OCI-LY7 (cell line): ENCODE results near the gene TMEM259. TPM values are rescaled to one million over a fixed set of nuclear protein-coding genes. Genes with fewer than 3 reads are reported as not detected.

Source experiments
- BruUV-seq: library from RNA; stranded (reverse); fragments of 400-500 nt; replicated peaks from 2 replicates; lab custom pipeline; 2021; lab: Mats Ljungman, UMichigan
- CTCF ChIA-PET: fragments of 300-600 bp; sonication (Branson Sonifier 250); formaldehyde crosslinking; loops from one replicate; lab custom pipeline; 2022; ENCODE audit warnings: antibody characterized with exemption; ENCODE audit not compliant: unreplicated experiment; lab: Charles Lee
- POLR2A ChIA-PET: fragments of 300-600 bp; sonication (Branson Sonifier 250); formaldehyde crosslinking; loops from one replicate; lab custom pipeline; 2022; ENCODE audit warnings: antibody characterized with exemption; lab: Charles Lee
- DNase-seq: peaks from one replicate; pipeline ENCODE4 v3.0.0-alpha.2; 2015; ENCODE audit warnings: low spot score
- H2AFZ ChIP-seq: fragments of 200-600 bp; sonication (generic), shearing (Covaris generic); 2 replicates; pipeline ENCODE4 v1.6.1; 2014; ENCODE audit warnings: mild to moderate bottlenecking, antibody characterized with exemption, low read length, moderate library complexity
- H3K27ac ChIP-seq: fragments of 200-600 bp; sonication (generic); 2 replicates; pipeline ENCODE4 v1.5.1; 2014; ENCODE audit warnings: mixed run types, low read depth, mild to moderate bottlenecking, moderate library complexity, low read length, inconsistent platforms; ENCODE audit not compliant: poor library complexity, severe bottlenecking
- H3K36me3 ChIP-seq: fragments of 200-600 bp; sonication (generic); 2 replicates; pipeline ENCODE4 v1.6.1; 2014; ENCODE audit warnings: mild to moderate bottlenecking, antibody characterized with exemption, low read length, moderate library complexity, mixed read lengths; ENCODE audit not compliant: insufficient read depth
- H3K4me1 ChIP-seq: fragments of 200-600 bp; sonication (generic); 2 replicates; pipeline ENCODE4 v1.5.1; 2014; ENCODE audit warnings: mild to moderate bottlenecking, low read length; ENCODE audit not compliant: insufficient read depth, poor library complexity, severe bottlenecking
- H3K4me2 ChIP-seq: fragments of 200-600 bp; sonication (generic); 2 replicates; pipeline ENCODE4 v1.6.1; 2014; ENCODE audit warnings: mild to moderate bottlenecking, low read length
- H3K4me3 ChIP-seq: fragments of 200-600 bp; sonication (generic); 2 replicates; pipeline ENCODE4 v1.5.1; 2014; ENCODE audit warnings: mild to moderate bottlenecking, low read depth, low read length; ENCODE audit not compliant: poor library complexity, severe bottlenecking
- H3K79me2 ChIP-seq: fragments of 200-600 bp; sonication (generic); 2 replicates; pipeline ENCODE4 v1.6.1; 2016; ENCODE audit warnings: low read depth, mild to moderate bottlenecking, low read length, moderate library complexity, mixed read lengths; ENCODE audit not compliant: insufficient read depth
- H3K9me2 ChIP-seq: fragments of 200-600 bp; sonication (generic); 2 replicates; pipeline ENCODE4 v1.6.1; 2016; ENCODE audit warnings: mild to moderate bottlenecking, low read length, mixed read lengths; ENCODE audit not compliant: insufficient read depth
- H3K9me3 ChIP-seq: fragments of 200-600 bp; sonication (generic); 2 replicates; pipeline ENCODE4 v1.6.1; 2014; ENCODE audit warnings: mild to moderate bottlenecking, mixed run types, low read length, mixed read lengths
- H4K20me1 ChIP-seq: fragments of 200-600 bp; sonication (generic); 2 replicates; pipeline ENCODE4 v1.6.1; 2014; ENCODE audit warnings: mild to moderate bottlenecking, antibody characterized with exemption, low read length, moderate library complexity, mixed read lengths; ENCODE audit not compliant: insufficient read depth
- CTCF ChIP-seq: fragments of 200-600 bp; sonication (generic); conservative IDR thresholded peaks from 2 replicates; pipeline ENCODE4 v1.5.1; 2014; ENCODE audit warnings: mild to moderate bottlenecking, antibody characterized with exemption, low read length, moderate library complexity, mixed read lengths
- EZH2phosphoT487 ChIP-seq: fragments of 200-600 bp; sonication (generic); IDR thresholded peaks from 2 replicates; pipeline ENCODE4 v1.6.1; 2018; ENCODE audit warnings: low read depth, borderline replicate concordance, mild to moderate bottlenecking, mixed run types, antibody characterized with exemption, low read length, moderate library complexity, mixed read lengths
- intact Hi-C: fragments of 100-400 bp; cut with micrococcal nuclease; formaldehyde crosslinking; loops from one replicate; pipeline ENCODE4 v1.10.0; 2022; ENCODE audit not compliant: unreplicated experiment
- total RNA-seq, 2 experiments: library from RNA; depleted of rRNA in 1 of 2; stranded (reverse); fragments of >200 nt in 1 of 2; shearing (Covaris generic) in 1 of 2; gene quantifications; 2 replicates each; pipeline ENCODE4 v1.2.3, GENCODE V29; 2014 to 2022

The TMEM259 gene
- total RNA-seq, 2 experiments from 2014 or later, result 169 to 195 TPM

DNA sequence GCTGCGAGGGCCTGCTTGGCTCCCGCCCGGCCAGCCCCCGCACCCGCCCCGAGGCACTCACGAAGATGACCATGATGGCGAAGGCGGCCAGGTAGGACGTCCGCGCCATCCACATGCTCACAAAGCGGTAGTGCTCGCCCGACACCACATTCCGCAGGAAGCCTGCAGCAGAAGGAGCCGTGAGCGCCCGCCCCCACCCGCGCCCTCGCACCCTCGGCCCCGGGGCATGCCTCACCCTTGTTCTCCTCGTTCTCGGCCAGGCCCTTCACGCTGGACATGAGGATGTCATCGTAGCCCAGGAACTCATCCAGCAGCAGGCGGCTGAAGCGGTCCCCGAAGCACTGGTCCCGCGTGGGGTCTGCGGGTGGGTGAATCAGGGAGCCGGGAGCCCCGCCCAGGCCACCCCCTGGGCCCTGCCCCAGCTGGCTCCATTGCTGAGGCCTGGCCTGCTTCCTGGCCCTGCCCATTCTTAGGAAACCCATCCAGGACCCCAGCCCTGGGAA lies 9.0 kb downstream of the TMEM259 start:
- intact Hi-C loops, result no loop called here
- Histone ChIP-seq H2AFZ (no peak overlapping the region), H4K20me1 (no peaks in the 10 kb centered on the region), H3K4me3 (no peak overlapping the region), H3K9me3 (no peaks in the 10 kb centered on the region), H3K9me2 (no peaks in the 10 kb centered on the region), H3K27ac (no peak overlapping the region), H3K79me2 (peaks cover 22% of the 10 kb centered on the region), H3K36me3 (peaks cover 85% of the 10 kb centered on the region), H3K4me2 (no peak overlapping the region), H3K4me1 (peaks cover 5% of the 10 kb centered on the region)
- no peak for DNase-seq
- BruUV-seq, result no TSS peak
- TF ChIP-seq CTCF (no peak), EZH2phosphoT487 (no peak)
- POLR2A ChIA-PET, result no interaction called here
- CTCF ChIA-PET, result no interaction called here

DNA sequence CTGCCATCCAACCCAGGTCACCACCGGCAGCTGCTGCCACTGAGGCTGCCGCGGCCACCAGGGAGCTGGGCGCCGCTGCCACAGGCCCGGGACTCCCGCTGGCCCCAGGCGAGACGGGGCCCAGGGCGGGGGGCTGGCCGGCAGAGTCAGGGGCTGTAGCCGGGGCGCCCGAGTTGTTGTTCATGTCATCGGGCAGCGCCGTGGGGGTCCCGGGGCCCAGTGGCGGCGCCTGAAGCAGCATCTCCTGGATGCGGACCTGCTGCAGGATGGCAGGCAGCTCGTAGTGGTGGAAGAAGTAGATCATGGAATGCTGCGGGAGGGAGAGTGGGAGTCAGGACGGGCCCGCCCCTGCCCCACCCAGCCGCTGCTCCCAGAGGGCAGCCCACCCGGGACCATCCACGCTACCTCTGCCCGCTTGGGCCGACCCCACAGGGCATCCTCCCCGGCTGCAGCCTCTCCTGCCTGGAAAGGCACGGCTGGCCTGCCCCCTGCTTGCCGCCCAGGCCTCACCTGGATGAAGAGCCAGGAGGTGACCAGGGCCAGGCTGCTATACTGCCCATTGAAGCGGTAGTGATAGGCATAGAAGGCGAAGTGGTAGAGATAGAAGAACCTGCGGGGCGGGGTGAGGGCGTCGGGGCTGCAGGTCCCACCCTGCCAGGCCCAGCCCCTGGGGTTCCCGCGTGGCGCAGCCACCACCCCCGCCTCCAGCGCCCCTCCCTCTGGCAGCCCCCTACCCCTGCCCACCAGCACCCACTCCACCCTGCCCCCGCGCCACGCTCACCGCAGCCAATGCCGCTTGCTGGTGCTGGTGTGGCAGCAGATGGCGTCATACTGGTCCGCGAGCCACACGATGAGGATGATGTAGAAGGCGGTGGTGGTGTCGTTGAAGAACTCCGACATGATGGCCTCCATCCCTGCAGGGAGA lies 10.1 kb downstream of the TMEM259 start:
- Histone ChIP-seq H3K36me3 (peaks cover 85% of the 10 kb centered on the region), H3K27ac (no peak overlapping the region), H3K4me3 (no peak overlapping the region), H3K4me1 (no peaks in the 10 kb centered on the region), H4K20me1 (no peaks in the 10 kb centered on the region), H3K4me2 (no peak overlapping the region), H3K9me2 (no peaks in the 10 kb centered on the region), H3K9me3 (no peaks in the 10 kb centered on the region), H2AFZ (no peak overlapping the region), H3K79me2 (peaks cover 12% of the 10 kb centered on the region)
- ChIA-PET CTCF (no interaction called here), POLR2A (no interaction called here)
- no TSS peak for BruUV-seq
- TF ChIP-seq EZH2phosphoT487, result no peak
- TF ChIP-seq CTCF, result no peak
- no peak for DNase-seq
- intact Hi-C loops, result no loop called here
